Liver (tissue), 9 donors: ENCODE data around the gene SUN3. TPM values are rescaled to one million over a fixed set of nuclear protein-coding genes. Genes with fewer than 3 reads are reported as not detected.

Source experiments
- DNase-seq: peaks from one replicate; pipeline ENCODE4 v3.0.0-alpha.2; 2017; ENCODE audit warnings: low spot score
- H3K27ac ChIP-seq, 2 donors: one replicate each; pipeline ENCODE4 v1.7.0; 2013; ENCODE audit warnings: inconsistent platforms in 2 of 2, low read length in 2 of 2, control low read depth in 1 of 2, low read depth in 1 of 2, mild to moderate bottlenecking in 1 of 2
- H3K27me3 ChIP-seq, 4 donors: one replicate each; pipeline versions ENCODE4 v1.6.1 to v1.7.0; 2013; ENCODE audit warnings: low read length in 3 of 4, inconsistent platforms in 1 of 4, mild to moderate bottlenecking in 1 of 4, moderate library complexity in 1 of 4; ENCODE audit not compliant: control insufficient read depth in 4 of 4, insufficient read depth in 4 of 4
- H3K36me3 ChIP-seq, 4 donors: one replicate each; pipeline versions ENCODE4 v1.6.1 to v1.7.0; 2013; ENCODE audit warnings: low read length in 3 of 4, mild to moderate bottlenecking in 3 of 4, low read depth in 1 of 4, moderate library complexity in 1 of 4; ENCODE audit not compliant: control insufficient read depth in 4 of 4, insufficient read depth in 3 of 4
- H3K4me1 ChIP-seq, 4 donors: one replicate each; pipeline versions ENCODE4 v1.6.1 to v1.7.0; 2013; ENCODE audit warnings: low read length in 3 of 4, mild to moderate bottlenecking in 3 of 4, moderate library complexity in 1 of 4; ENCODE audit not compliant: control insufficient read depth in 4 of 4, insufficient read depth in 4 of 4
- H3K4me3 ChIP-seq, 3 donors: one replicate each; pipeline versions ENCODE4 v1.6.1 to v1.7.0; 2013; ENCODE audit warnings: low read length in 3 of 3, control low read depth in 1 of 3, low read depth in 1 of 3, mild to moderate bottlenecking in 1 of 3
- H3K9ac ChIP-seq, 2 donors: one replicate each; pipeline ENCODE4 v1.7.0; 2013; ENCODE audit warnings: low read length in 2 of 2, mild to moderate bottlenecking in 2 of 2, moderate library complexity in 2 of 2, control low read depth in 1 of 2, low read depth in 1 of 2
- H3K9me3 ChIP-seq, 4 donors: one replicate each; pipeline versions ENCODE4 v1.6.1 to v1.7.0; 2013; ENCODE audit warnings: low read length in 3 of 4; ENCODE audit not compliant: control insufficient read depth in 4 of 4
- EGR1 ChIP-seq, 2 donors: IDR thresholded peaks; 2 replicates each; pipeline ENCODE4 v1.6.1; 2016 to 2018; ENCODE audit warnings: antibody characterized with exemption in 2 of 2, low read depth in 2 of 2
- FOXA1 ChIP-seq: IDR thresholded peaks from 2 replicates; pipeline ENCODE4 v1.6.1; 2016; ENCODE audit warnings: antibody characterized with exemption
- FOXA2 ChIP-seq: IDR thresholded peaks from 2 replicates; pipeline ENCODE4 v1.6.1; 2016; ENCODE audit warnings: antibody characterized with exemption
- GABPA ChIP-seq, 2 donors: IDR thresholded peaks in 1 of 2; conservative IDR thresholded peaks in 1 of 2; 2 replicates each; pipeline ENCODE4 v1.6.1; 2016; ENCODE audit warnings: antibody characterized with exemption in 2 of 2, mild to moderate bottlenecking in 1 of 2, moderate library complexity in 1 of 2
- HNF4A ChIP-seq, 2 donors: conservative IDR thresholded peaks; 2 replicates each; pipeline ENCODE4 v1.6.1; 2016; ENCODE audit warnings: antibody characterized with exemption in 2 of 2, mild to moderate bottlenecking in 2 of 2
- HNF4G ChIP-seq: IDR thresholded peaks from 2 replicates; pipeline ENCODE4 v1.6.1; 2016; ENCODE audit warnings: antibody characterized with exemption
- JUND ChIP-seq, 2 donors: IDR thresholded peaks; 2 replicates each; pipeline ENCODE4 v1.6.1; 2016; ENCODE audit warnings: antibody characterized with exemption in 2 of 2
- NR2F2 ChIP-seq: IDR thresholded peaks from 2 replicates; pipeline ENCODE4 v1.6.1; 2016; ENCODE audit warnings: antibody characterized with exemption
- RAD21 ChIP-seq, 2 donors: IDR thresholded peaks; 2 replicates each; pipeline ENCODE4 v1.6.1; 2016; ENCODE audit warnings: antibody characterized with exemption in 2 of 2, mild to moderate bottlenecking in 2 of 2
- RXRA ChIP-seq, 2 donors: IDR thresholded peaks; 2 replicates each; pipeline ENCODE4 v1.6.1; 2017 to 2018; ENCODE audit warnings: antibody characterized with exemption in 2 of 2, mild to moderate bottlenecking in 1 of 2
- SP1 ChIP-seq: IDR thresholded peaks from 2 replicates; pipeline ENCODE4 v1.6.1; 2018; ENCODE audit warnings: antibody characterized with exemption, mild to moderate bottlenecking
- TAF1 ChIP-seq: conservative IDR thresholded peaks from 2 replicates; pipeline ENCODE4 v1.6.1; 2016; ENCODE audit warnings: antibody characterized with exemption, mild to moderate bottlenecking
- YY1 ChIP-seq: IDR thresholded peaks from 2 replicates; pipeline ENCODE4 v1.6.1; 2016; ENCODE audit warnings: antibody characterized with exemption, mild to moderate bottlenecking
- WGBS: extraction: QIAGEN DNeasy Blood & Tissue Kit; methylation state at CpG from one replicate; pipeline ENCODE4 v1.1.7; 2013; 5-methylcytosine and 5-hydroxymethylcytosine counted together
- polyA plus RNA-seq, 2 donors: library from polyadenylated mRNA; stranded (reverse) in 1 of 2; unstranded in 1 of 2; fragments of 200-250 nt in 1 of 2; fragments of >200 nt in 1 of 2; fragmentation: Nextera tagmentation in 1 of 2; extraction: Ambion mirVana in 1 of 2; gene quantifications; one replicate each; pipeline versions ENCODE4 v1.2.1 to v1.2.3, GENCODE V29; 2013 to 2015
- total RNA-seq, 2 donors: library from RNA; depleted of rRNA; stranded (reverse); fragments of >200 nt; gene quantifications; one replicate each; pipeline ENCODE4 v1.2.3, GENCODE V29; 2014
- TF ChIP-seq, protein P1 (sequence below): IDR thresholded peaks from 2 replicates; pipeline ENCODE4 v1.6.1; 2016; ENCODE audit warnings: antibody characterized with exemption, mild to moderate bottlenecking
- TF ChIP-seq, protein P2 (sequence below): IDR thresholded peaks from 2 replicates; pipeline ENCODE4 v1.6.1; 2016; ENCODE audit warnings: antibody characterized with exemption
- TF ChIP-seq, protein P3 (sequence below): fragments of 150-350 bp; IDR thresholded peaks from 2 replicates; pipeline ENCODE4 v1.5.1; 2017; ENCODE audit warnings: improper control_type of control experiment, low read depth, low read length; ENCODE audit not compliant: missing input control
- TF ChIP-seq, protein P4 (sequence below): IDR thresholded peaks from 2 replicates; pipeline ENCODE4 v1.6.1; 2016; ENCODE audit warnings: antibody characterized with exemption
- TF ChIP-seq, protein P5 (sequence below): IDR thresholded peaks from 2 replicates; pipeline ENCODE4 v1.6.1; 2016; ENCODE audit warnings: antibody characterized with exemption
- donor health status: healthy.
- donor health status: healthy.
- donor health status: healthy.
- donor health status: healthy.
- donor health status: healthy.

SUN3 gene
- total and polyA plus RNA-seq, 4 donors = not detected

DNA sequence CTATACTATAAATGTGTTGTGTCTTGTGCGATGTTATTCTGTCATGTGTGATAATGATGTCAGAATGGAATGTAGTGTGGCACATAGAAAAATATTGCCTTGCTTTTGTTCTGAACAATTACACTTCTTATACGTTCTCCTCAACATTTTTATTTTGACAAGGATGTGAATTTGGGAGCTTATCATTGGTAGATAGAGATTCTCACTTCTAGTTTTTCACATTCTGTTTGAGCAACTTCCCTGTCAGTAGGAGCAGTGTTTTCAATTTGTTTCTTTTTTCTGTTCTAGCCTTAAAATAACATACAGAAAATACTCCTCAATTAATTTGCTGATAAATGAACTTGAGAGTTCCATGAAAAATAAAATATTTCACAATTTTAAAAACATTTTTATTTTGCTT is 17.6 kb downstream of the SUN3 start:
- H3K27me3 ChIP-seq = peaks cover 0 to 1% (median 0%) of the 10 kb centered on the region in 4 donors
- H3K4me1 ChIP-seq = no peaks in the 10 kb centered on the region
- no peak overlapping the region for H3K9ac ChIP-seq
- 78% methylated on average over 2 of the region's 2 CpGs for WGBS
- no peaks in the 10 kb centered on the region for H3K9me3 ChIP-seq
- DNase-seq = no peak
- TF ChIP-seq HNF4G = no peak
- TF ChIP-seq HNF4A (conservative IDR thresholded peaks at IDR 0.05) = no peak
- TF ChIP-seq, protein P1, sequence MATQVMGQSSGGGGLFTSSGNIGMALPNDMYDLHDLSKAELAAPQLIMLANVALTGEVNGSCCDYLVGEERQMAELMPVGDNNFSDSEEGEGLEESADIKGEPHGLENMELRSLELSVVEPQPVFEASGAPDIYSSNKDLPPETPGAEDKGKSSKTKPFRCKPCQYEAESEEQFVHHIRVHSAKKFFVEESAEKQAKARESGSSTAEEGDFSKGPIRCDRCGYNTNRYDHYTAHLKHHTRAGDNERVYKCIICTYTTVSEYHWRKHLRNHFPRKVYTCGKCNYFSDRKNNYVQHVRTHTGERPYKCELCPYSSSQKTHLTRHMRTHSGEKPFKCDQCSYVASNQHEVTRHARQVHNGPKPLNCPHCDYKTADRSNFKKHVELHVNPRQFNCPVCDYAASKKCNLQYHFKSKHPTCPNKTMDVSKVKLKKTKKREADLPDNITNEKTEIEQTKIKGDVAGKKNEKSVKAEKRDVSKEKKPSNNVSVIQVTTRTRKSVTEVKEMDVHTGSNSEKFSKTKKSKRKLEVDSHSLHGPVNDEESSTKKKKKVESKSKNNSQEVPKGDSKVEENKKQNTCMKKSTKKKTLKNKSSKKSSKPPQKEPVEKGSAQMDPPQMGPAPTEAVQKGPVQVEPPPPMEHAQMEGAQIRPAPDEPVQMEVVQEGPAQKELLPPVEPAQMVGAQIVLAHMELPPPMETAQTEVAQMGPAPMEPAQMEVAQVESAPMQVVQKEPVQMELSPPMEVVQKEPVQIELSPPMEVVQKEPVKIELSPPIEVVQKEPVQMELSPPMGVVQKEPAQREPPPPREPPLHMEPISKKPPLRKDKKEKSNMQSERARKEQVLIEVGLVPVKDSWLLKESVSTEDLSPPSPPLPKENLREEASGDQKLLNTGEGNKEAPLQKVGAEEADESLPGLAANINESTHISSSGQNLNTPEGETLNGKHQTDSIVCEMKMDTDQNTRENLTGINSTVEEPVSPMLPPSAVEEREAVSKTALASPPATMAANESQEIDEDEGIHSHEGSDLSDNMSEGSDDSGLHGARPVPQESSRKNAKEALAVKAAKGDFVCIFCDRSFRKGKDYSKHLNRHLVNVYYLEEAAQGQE = no peak
- TF ChIP-seq JUND (IDR thresholded peaks at IDR 0.05) = no peak
- TF ChIP-seq, protein P2, sequence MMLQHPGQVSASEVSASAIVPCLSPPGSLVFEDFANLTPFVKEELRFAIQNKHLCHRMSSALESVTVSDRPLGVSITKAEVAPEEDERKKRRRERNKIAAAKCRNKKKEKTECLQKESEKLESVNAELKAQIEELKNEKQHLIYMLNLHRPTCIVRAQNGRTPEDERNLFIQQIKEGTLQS = no peak
- no peak for TF ChIP-seq GABPA (IDR thresholded peaks at IDR 0.05 in 1 of 2, conservative IDR thresholded peaks at IDR 0.05 in 1 of 2)
- TF ChIP-seq SP1 = no peak
- TF ChIP-seq RXRA (IDR thresholded peaks at IDR 0.05) = no peak
- TF ChIP-seq NR2F2 = no peak
- TF ChIP-seq FOXA1 = no peak
- TF ChIP-seq, protein P3, sequence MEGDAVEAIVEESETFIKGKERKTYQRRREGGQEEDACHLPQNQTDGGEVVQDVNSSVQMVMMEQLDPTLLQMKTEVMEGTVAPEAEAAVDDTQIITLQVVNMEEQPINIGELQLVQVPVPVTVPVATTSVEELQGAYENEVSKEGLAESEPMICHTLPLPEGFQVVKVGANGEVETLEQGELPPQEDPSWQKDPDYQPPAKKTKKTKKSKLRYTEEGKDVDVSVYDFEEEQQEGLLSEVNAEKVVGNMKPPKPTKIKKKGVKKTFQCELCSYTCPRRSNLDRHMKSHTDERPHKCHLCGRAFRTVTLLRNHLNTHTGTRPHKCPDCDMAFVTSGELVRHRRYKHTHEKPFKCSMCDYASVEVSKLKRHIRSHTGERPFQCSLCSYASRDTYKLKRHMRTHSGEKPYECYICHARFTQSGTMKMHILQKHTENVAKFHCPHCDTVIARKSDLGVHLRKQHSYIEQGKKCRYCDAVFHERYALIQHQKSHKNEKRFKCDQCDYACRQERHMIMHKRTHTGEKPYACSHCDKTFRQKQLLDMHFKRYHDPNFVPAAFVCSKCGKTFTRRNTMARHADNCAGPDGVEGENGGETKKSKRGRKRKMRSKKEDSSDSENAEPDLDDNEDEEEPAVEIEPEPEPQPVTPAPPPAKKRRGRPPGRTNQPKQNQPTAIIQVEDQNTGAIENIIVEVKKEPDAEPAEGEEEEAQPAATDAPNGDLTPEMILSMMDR = no peak
- TF ChIP-seq EGR1 (IDR thresholded peaks at IDR 0.05; ENCODE audit: low read depth in 2 of 2) = no peak
- TF ChIP-seq, protein P4, sequence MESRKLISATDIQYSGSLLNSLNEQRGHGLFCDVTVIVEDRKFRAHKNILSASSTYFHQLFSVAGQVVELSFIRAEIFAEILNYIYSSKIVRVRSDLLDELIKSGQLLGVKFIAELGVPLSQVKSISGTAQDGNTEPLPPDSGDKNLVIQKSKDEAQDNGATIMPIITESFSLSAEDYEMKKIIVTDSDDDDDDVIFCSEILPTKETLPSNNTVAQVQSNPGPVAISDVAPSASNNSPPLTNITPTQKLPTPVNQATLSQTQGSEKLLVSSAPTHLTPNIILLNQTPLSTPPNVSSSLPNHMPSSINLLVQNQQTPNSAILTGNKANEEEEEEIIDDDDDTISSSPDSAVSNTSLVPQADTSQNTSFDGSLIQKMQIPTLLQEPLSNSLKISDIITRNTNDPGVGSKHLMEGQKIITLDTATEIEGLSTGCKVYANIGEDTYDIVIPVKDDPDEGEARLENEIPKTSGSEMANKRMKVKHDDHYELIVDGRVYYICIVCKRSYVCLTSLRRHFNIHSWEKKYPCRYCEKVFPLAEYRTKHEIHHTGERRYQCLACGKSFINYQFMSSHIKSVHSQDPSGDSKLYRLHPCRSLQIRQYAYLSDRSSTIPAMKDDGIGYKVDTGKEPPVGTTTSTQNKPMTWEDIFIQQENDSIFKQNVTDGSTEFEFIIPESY = no peak
- TF ChIP-seq YY1 = no peak
- no peak for TF ChIP-seq RAD21 (IDR thresholded peaks at IDR 0.05)
- no peak for TF ChIP-seq FOXA2
- TF ChIP-seq, protein P5, sequence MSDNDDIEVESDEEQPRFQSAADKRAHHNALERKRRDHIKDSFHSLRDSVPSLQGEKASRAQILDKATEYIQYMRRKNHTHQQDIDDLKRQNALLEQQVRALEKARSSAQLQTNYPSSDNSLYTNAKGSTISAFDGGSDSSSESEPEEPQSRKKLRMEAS = no peak
- no peak for TF ChIP-seq TAF1
- no peaks in the 10 kb centered on the region for H3K36me3 ChIP-seq
- no peak overlapping the region for H3K27ac ChIP-seq
- H3K4me3 ChIP-seq = no peak overlapping the region
